ENCODE data around the gene PREB.
"Not testable (repeated sequence)": the region's sequence is repeated elsewhere in the genome, so short reads cannot be mapped to it uniquely, and the experiment has no call there.

Gene PREB

GRCh38 chr2:27125104-27125503 is 9.3 kb downstream of the PREB start:
- DNase-seq (ENCODE audit: low read depth): no peak

- peak; percentile 43 for DNase-seq (ENCODE audit: low read depth)
Measured at GRCh38 chr2:27123302-27124150, 10.9 kb downstream of the PREB start, which contains the start of gene ABHD1. Gene ABHD1 (plus strand): TSS chr2:27123815. CDS start chr2:27123949, 134 bp downstream.

- DNase-seq (ENCODE audit: low read depth): no peak
Measured at GRCh38 chr2:27122791-27123190, 11.6 kb downstream of the PREB start.

GRCh38 chr2:27121906-27122305 is 12.5 kb downstream of the PREB start:
- no peak for DNase-seq (ENCODE audit: low read depth)

GRCh38 chr2:27119330-27119670 is 15.1 kb downstream of the PREB start:
- DNase-seq (ENCODE audit: low read depth): not testable (repeated sequence)

- no peak for DNase-seq (ENCODE audit: low read depth)
Measured at GRCh38 chr2:27118525-27119329, 15.7 kb downstream of the PREB start, which contains the start of gene CGREF1. Gene CGREF1 (minus strand): TSS chr2:27119128. CDS start chr2:27104366, 14,762 bp downstream.

- no peak for DNase-seq (ENCODE audit: low read depth)
Measured at GRCh38 chr2:27117995-27118524, 16.4 kb downstream of the PREB start.

- DNase-seq (ENCODE audit: low read depth): no peak
Measured at GRCh38 chr2:27115519-27115918, 18.9 kb downstream of the PREB start.

GRCh38 chr2:27111392-27112078 is 22.9 kb downstream of the PREB start:
- not testable (repeated sequence) for DNase-seq (ENCODE audit: low read depth)

GRCh38 chr2:27110603-27111352 is 23.7 kb downstream of the PREB start:
- DNase-seq (ENCODE audit: low read depth): not testable (repeated sequence)

GRCh38 chr2:27109083-27109482 is 25.4 kb downstream of the PREB start:
- no peak for DNase-seq (ENCODE audit: low read depth)

- no peak for DNase-seq (ENCODE audit: low read depth)
Measured at GRCh38 chr2:27108221-27108620, 26.2 kb downstream of the PREB start.

GRCh38 chr2:27105981-27106380 is 28.5 kb downstream of the PREB start:
- DNase-seq (ENCODE audit: low read depth): no peak

GRCh38 chr2:27102329-27102728 is 32.1 kb downstream of the PREB start:
- no peak for DNase-seq (ENCODE audit: low read depth)

GRCh38 chr2:27100036-27100435 is 34.4 kb downstream of the PREB start:
- DNase-seq (ENCODE audit: low read depth): no peak

GRCh38 chr2:27099334-27099955 is 35.0 kb downstream of the PREB start:
- DNase-seq (ENCODE audit: low read depth): no peak

GRCh38 chr2:27097341-27097740 is 37.1 kb downstream of the PREB start:
- DNase-seq (ENCODE audit: low read depth): no peak

- no peak for DNase-seq (ENCODE audit: low read depth)
Measured at GRCh38 chr2:27096748-27097297, 37.6 kb downstream of the PREB start.

- peak; percentile 21 for DNase-seq (ENCODE audit: low read depth)
Measured at GRCh38 chr2:27095745-27096651, 38.4 kb downstream of the PREB start.

GRCh38 chr2:27095427-27095744 is 39.0 kb downstream of the PREB start:
- DNase-seq (ENCODE audit: low read depth): no peak
